LHCN-M2 (cell line): ENCODE measurements around the gene PSMD3. TPM values are rescaled to one million over a fixed set of nuclear protein-coding genes. Genes with fewer than 3 reads are reported as not detected.
"Not testable (repeated sequence)": the region's sequence is repeated elsewhere in the genome, so short reads cannot be mapped to it uniquely, and the experiment has no call there.

Experiments used
- DNase-seq: peaks from one replicate; pipeline ENCODE4 v3.0.0-alpha.2; 2012; ENCODE audit warnings: low read depth
- polyA plus RNA-seq: library from polyadenylated mRNA; unstranded; fragments of >200 nt; gene quantifications from one replicate; pipeline ENCODE4 v1.2.1, GENCODE V29; 2012; ENCODE audit warnings: missing spikeins
- total RNA-seq: library from RNA; depleted of rRNA; stranded (reverse); fragments of >200 nt; gene quantifications from 2 replicates; pipeline ENCODE4 v1.2.3, GENCODE V29; 2014; rRNA removed

The PSMD3 gene
- total RNA-seq: 153 and 159 TPM in 2 replicates
- 127 TPM for polyA plus RNA-seq

- peak; percentile 100 for DNase-seq
Observed at GRCh38 chr17:39980351-39981206, at the start of gene PSMD3. Gene PSMD3 (plus strand): TSS chr17:39980807. CDS start chr17:39980971, 164 bp downstream.

GRCh38 chr17:39933912-39934311 is 46.7 kb upstream of the PSMD3 start:
- DNase-seq: no peak

GRCh38 chr17:39934324-39934723 is 46.3 kb upstream of the PSMD3 start:
- no peak for DNase-seq

- DNase-seq: no peak
Observed at GRCh38 chr17:39935909-39936308, 44.7 kb upstream of the PSMD3 start.

- no peak for DNase-seq
Observed at GRCh38 chr17:39937447-39937846, 43.2 kb upstream of the PSMD3 start.

GRCh38 chr17:39938140-39938869 is 42.3 kb upstream of the PSMD3 start:
- no peak for DNase-seq

GRCh38 chr17:39939106-39939505 is 41.5 kb upstream of the PSMD3 start:
- DNase-seq: no peak

- DNase-seq: peak; percentile 56
Observed at GRCh38 chr17:39939588-39940419, 40.8 kb upstream of the PSMD3 start.

GRCh38 chr17:39943702-39944392 is 36.8 kb upstream of the PSMD3 start:
- DNase-seq: no peak

GRCh38 chr17:39944393-39944711 is 36.3 kb upstream of the PSMD3 start:
- DNase-seq: no peak

- DNase-seq: no peak
Observed at GRCh38 chr17:39946551-39947330, 33.9 kb upstream of the PSMD3 start.

- DNase-seq: not testable (repeated sequence)
Observed at GRCh38 chr17:39948489-39948828, 32.1 kb upstream of the PSMD3 start.

GRCh38 chr17:39949028-39949427 is 31.6 kb upstream of the PSMD3 start:
- DNase-seq: no peak

GRCh38 chr17:39950871-39951348 is 29.7 kb upstream of the PSMD3 start:
- peak; percentile 84 for DNase-seq

- no peak for DNase-seq
Observed at GRCh38 chr17:39951924-39952679, 28.5 kb upstream of the PSMD3 start.

GRCh38 chr17:39952680-39953470 is 27.7 kb upstream of the PSMD3 start:
- peak; percentile 89 for DNase-seq

GRCh38 chr17:39953471-39953888 is 27.1 kb upstream of the PSMD3 start:
- DNase-seq: no peak

- no peak for DNase-seq
Observed at GRCh38 chr17:39954876-39955275, 25.7 kb upstream of the PSMD3 start.

- DNase-seq: no peak
Observed at GRCh38 chr17:39955726-39956225, 24.8 kb upstream of the PSMD3 start.
